ENCODE measurements around the gene VIPAS39. TPM values are rescaled to one million over a fixed set of nuclear protein-coding genes. Genes with fewer than 3 reads are reported as not detected.

The VIPAS39 gene
- total RNA-seq, 1 donor, result 33.5 TPM

GRCh38 chr14:77473921-77474320 lies 16.5 kb upstream of the VIPAS39 start:
- no peak for TF ChIP-seq CTCF (IDR thresholded peaks at IDR 0.05; ENCODE audit: insufficient read depth, low read length)
- DNase-seq (ENCODE audit: low read depth), result no peak
- H3K4me3 ChIP-seq (ENCODE audit: low read depth, low read length), result no peak overlapping the region

GRCh38 chr14:77470224-77470870 lies 12.9 kb upstream of the VIPAS39 start:
- H3K4me3 ChIP-seq (ENCODE audit: low read depth, low read length), result no peak overlapping the region
- TF ChIP-seq CTCF (IDR thresholded peaks at IDR 0.05; ENCODE audit: insufficient read depth, low read length), result no peak
- DNase-seq (ENCODE audit: low read depth), result no peak

GRCh38 chr14:77469539-77469938 lies 12.1 kb upstream of the VIPAS39 start:
- DNase-seq (ENCODE audit: low read depth), result no peak
- H3K4me3 ChIP-seq (ENCODE audit: low read depth, low read length), result no peak overlapping the region
- TF ChIP-seq CTCF (IDR thresholded peaks at IDR 0.05; ENCODE audit: insufficient read depth, low read length), result no peak

GRCh38 chr14:77469067-77469505 lies 11.7 kb upstream of the VIPAS39 start:
- no peak for TF ChIP-seq CTCF (IDR thresholded peaks at IDR 0.05; ENCODE audit: insufficient read depth, low read length)
- DNase-seq (ENCODE audit: low read depth), result no peak
- H3K4me3 ChIP-seq (ENCODE audit: low read depth, low read length), result no peak overlapping the region

- DNase-seq (ENCODE audit: low read depth), result no peak
- no peak for TF ChIP-seq CTCF (IDR thresholded peaks at IDR 0.05; ENCODE audit: insufficient read depth, low read length)
- no peak overlapping the region for H3K4me3 ChIP-seq (ENCODE audit: low read depth, low read length)
These were observed 10.4 kb upstream of the VIPAS39 start for GRCh38 chr14:77467801-77468200.

GRCh38 chr14:77459072-77459723 lies 1.8 kb upstream of the VIPAS39 start:
- TF ChIP-seq CTCF (IDR thresholded peaks at IDR 0.05; ENCODE audit: insufficient read depth, low read length), result peak; percentile 75
- peak overlapping the region; percentile 97 for H3K4me3 ChIP-seq (ENCODE audit: low read depth, low read length)
- peak; percentile 85 for DNase-seq (ENCODE audit: low read depth)

Data from fibroblast of the aortic adventitia (primary cell).